SK-N-SH treated with all-trans-retinoic acid at 6 μM for 48 hours (cell line): ENCODE measurements around the gene SUSD4.

ENCODE experiments used
- ATAC-seq: fragments of 200-7000 bp; cut with Tn5 transposase; 3 replicates; pipeline ENCODE4 v1.9.1; 2020; ENCODE audit warnings: mild to moderate bottlenecking, moderate library complexity
- CSDC2 ChIP-seq: fragments of 250-450 bp; sonication (Bioruptor Pico); IDR thresholded peaks from 2 replicates; pipeline ENCODE4 v1.5.0; 2020; ENCODE audit warnings: mild to moderate bottlenecking, moderate library complexity
- ESRRG ChIP-seq: fragments of 250-450 bp; sonication (Bioruptor Pico); IDR thresholded peaks from 2 replicates; pipeline ENCODE4 v1.6.1; 2021; ENCODE audit warnings: mild to moderate bottlenecking
- ISL1 ChIP-seq: fragments of 250-450 bp; sonication (Bioruptor Pico); IDR thresholded peaks from 2 replicates; pipeline ENCODE4 v2.1.2; 2022; ENCODE audit warnings: mild to moderate bottlenecking, moderate library complexity
- OSR1 ChIP-seq: fragments of 250-450 bp; sonication (Bioruptor Pico); IDR thresholded peaks from 2 replicates; pipeline ENCODE4 v1.8.0; 2022; ENCODE audit warnings: moderate library complexity, mild to moderate bottlenecking, inconsistent platforms
- PATZ1 ChIP-seq: fragments of 250-450 bp; sonication (Bioruptor Pico); IDR thresholded peaks from 2 replicates; pipeline ENCODE4 v1.8.0; 2020; ENCODE audit warnings: mild to moderate bottlenecking, moderate library complexity, borderline replicate concordance
- POU6F1 ChIP-seq: fragments of 250-450 bp; sonication (Bioruptor Pico); IDR thresholded peaks from 2 replicates; pipeline ENCODE4 v1.8.0; 2021; ENCODE audit warnings: low read depth, mild to moderate bottlenecking, moderate library complexity, borderline replicate concordance
- PPARA ChIP-seq: fragments of 250-450 bp; sonication (Bioruptor Pico); IDR thresholded peaks from 2 replicates; pipeline ENCODE4 v1.5.0; 2020; ENCODE audit warnings: mild to moderate bottlenecking, borderline replicate concordance
- RARB ChIP-seq: fragments of 250-450 bp; sonication (Bioruptor Pico); IDR thresholded peaks from 2 replicates; pipeline ENCODE4 v1.8.0; 2021; ENCODE audit warnings: mild to moderate bottlenecking, moderate library complexity
- SNAI2 ChIP-seq: fragments of 250-450 bp; sonication (Bioruptor Pico); IDR thresholded peaks from 2 replicates; pipeline ENCODE4 v1.5.0; 2020; ENCODE audit warnings: mild to moderate bottlenecking, moderate library complexity
- TCF4 ChIP-seq: fragments of 250-450 bp; sonication (Bioruptor Pico); IDR thresholded peaks from 2 replicates; pipeline ENCODE4 v1.8.0; 2021; ENCODE audit warnings: mild to moderate bottlenecking, moderate library complexity, borderline replicate concordance
- TOX ChIP-seq: fragments of 250-450 bp; sonication (Bioruptor Pico); IDR thresholded peaks from 2 replicates; pipeline ENCODE4 v1.8.0; 2021; ENCODE audit warnings: mild to moderate bottlenecking, moderate library complexity, borderline replicate concordance
- TSHZ2 ChIP-seq: fragments of 250-450 bp; sonication (Bioruptor Pico); IDR thresholded peaks from 2 replicates; pipeline ENCODE4 v1.5.0; 2020; ENCODE audit warnings: mild to moderate bottlenecking, moderate library complexity
- ZC3H10 ChIP-seq: fragments of 250-450 bp; sonication (Bioruptor Pico); IDR thresholded peaks from 2 replicates; pipeline ENCODE4 v1.5.1; 2021; ENCODE audit warnings: mild to moderate bottlenecking, moderate library complexity
- ZFP3 ChIP-seq: fragments of 250-450 bp; sonication (Bioruptor Pico); IDR thresholded peaks from 2 replicates; pipeline ENCODE4 v1.5.0; 2020; ENCODE audit warnings: mild to moderate bottlenecking, moderate library complexity
- ZFP30 ChIP-seq: fragments of 450-650 bp; formaldehyde crosslinking; IDR thresholded peaks from 2 replicates; pipeline ENCODE4 v1.5.0; 2022; ENCODE audit warnings: mild to moderate bottlenecking, moderate library complexity
- ZNF565 ChIP-seq: fragments of 450-650 bp; formaldehyde crosslinking; conservative IDR thresholded peaks from 2 replicates; pipeline ENCODE4 v1.5.0; 2020; ENCODE audit warnings: low read depth, mild to moderate bottlenecking, moderate library complexity
- ZNF70 ChIP-seq: fragments of 450-650 bp; formaldehyde crosslinking; IDR thresholded peaks from 2 replicates; pipeline ENCODE4 v1.5.0; 2020; ENCODE audit warnings: mild to moderate bottlenecking, moderate library complexity
- ZNF8 ChIP-seq: fragments of 450-650 bp; formaldehyde crosslinking; IDR thresholded peaks from 2 replicates; pipeline ENCODE4 v1.5.0; 2020; ENCODE audit warnings: mild to moderate bottlenecking, moderate library complexity

Gene SUSD4

GRCh38 chr1:223319905-223320580 is 43.9 kb downstream of the SUSD4 start (continued):
- TF ChIP-seq PATZ1 (CRISPR knock-in tag): no peak
- no peak for TF ChIP-seq ZFP30 (CRISPR knock-in tag)
- TF ChIP-seq RARB: no peak
- TF ChIP-seq ZNF70: no peak
- TF ChIP-seq OSR1 (CRISPR knock-in tag): no peak

- ATAC-seq: no peak
- TF ChIP-seq TCF4 (no peak), TSHZ2 (CRISPR knock-in tag) (no peak), ESRRG (CRISPR knock-in tag) (no peak), ZFP30 (CRISPR knock-in tag) (no peak), ZNF70 (no peak), ZNF565 (CRISPR knock-in tag) (no peak), OSR1 (CRISPR knock-in tag) (no peak), RARB (no peak)
- TF ChIP-seq, all 23 proteins: peak for 0
These were observed 44.6 kb downstream of the SUSD4 start for GRCh38 chr1:223319398-223319797.

GRCh38 chr1:223316082-223316481 is 47.9 kb downstream of the SUSD4 start:
- no peak for ATAC-seq
- TF ChIP-seq ZNF8 (CRISPR knock-in tag) (no peak), SNAI2 (CRISPR knock-in tag) (no peak), RARB (no peak), TCF4 (no peak), ZNF565 (CRISPR knock-in tag) (no peak), ZFP3 (CRISPR knock-in tag) (no peak), ISL1 (CRISPR knock-in tag) (no peak), TOX (no peak), POU6F1 (CRISPR knock-in tag) (no peak), ZC3H10 (no peak), CSDC2 (CRISPR knock-in tag) (no peak)
- TF ChIP-seq, all 23 proteins: peak for 0

GRCh38 chr1:223315665-223316064 is 48.3 kb downstream of the SUSD4 start:
- no peak for ATAC-seq
- TF ChIP-seq TSHZ2 (CRISPR knock-in tag) (no peak), ZNF8 (CRISPR knock-in tag) (no peak), ISL1 (CRISPR knock-in tag) (no peak), SNAI2 (CRISPR knock-in tag) (no peak)

- TF ChIP-seq PPARA (CRISPR knock-in tag): no peak
- TF ChIP-seq, all 23 proteins: peak for 0
These were observed 50.6 kb downstream of the SUSD4 start for GRCh38 chr1:223313415-223313754.

More at GRCh38 chr1:223313415-223313754, 50.6 kb downstream of the SUSD4 start:
- ATAC-seq: no peak
